ENCODE data around the gene MAPRE2.

Gene MAPRE2

GRCh38 chr18:35063875-35064690, 22.9 kb downstream of the MAPRE2 start:
- DNase-seq = no peak

GRCh38 chr18:35067454-35067853, 26.2 kb downstream of the MAPRE2 start:
- no peak for DNase-seq

GRCh38 chr18:35071819-35072247, 30.6 kb downstream of the MAPRE2 start:
- no peak for DNase-seq

GRCh38 chr18:35072616-35073015, 31.4 kb downstream of the MAPRE2 start:
- DNase-seq = no peak

GRCh38 chr18:35073186-35074105, 32.2 kb downstream of the MAPRE2 start:
- DNase-seq = no peak

GRCh38 chr18:35074581-35074980, 33.4 kb downstream of the MAPRE2 start:
- no peak for DNase-seq

- DNase-seq = no peak
Observed at GRCh38 chr18:35075132-35075531, 33.9 kb downstream of the MAPRE2 start.

- no peak for DNase-seq
Observed at GRCh38 chr18:35076135-35076924, 35.1 kb downstream of the MAPRE2 start.

GRCh38 chr18:35077937-35078336, 36.7 kb downstream of the MAPRE2 start:
- DNase-seq = no peak

- DNase-seq = no peak
Observed at GRCh38 chr18:35080058-35080457, 38.8 kb downstream of the MAPRE2 start.

- DNase-seq = no peak
Observed at GRCh38 chr18:35083174-35083712, 42.0 kb downstream of the MAPRE2 start.

- no peak for DNase-seq
Observed at GRCh38 chr18:35084494-35085449, 43.6 kb downstream of the MAPRE2 start.

- DNase-seq = no peak
Observed at GRCh38 chr18:35085450-35086380, 44.5 kb downstream of the MAPRE2 start.

- no peak for DNase-seq
Observed at GRCh38 chr18:35086704-35087103, 45.5 kb downstream of the MAPRE2 start.

- no peak for DNase-seq
Observed at GRCh38 chr18:35087726-35088125, 46.5 kb downstream of the MAPRE2 start.

GRCh38 chr18:35088921-35089320, 47.7 kb downstream of the MAPRE2 start:
- DNase-seq = no peak

- no peak for DNase-seq
Observed at GRCh38 chr18:35089382-35089781, 48.2 kb downstream of the MAPRE2 start.

GRCh38 chr18:35089891-35090550, 48.8 kb downstream of the MAPRE2 start:
- no peak for DNase-seq

- no peak for DNase-seq
Observed at GRCh38 chr18:35091841-35092240, 50.6 kb downstream of the MAPRE2 start.

Data from activated gamma-delta T cell (primary cell).